Myocyte (in vitro differentiated cells): ENCODE data around the gene DRAXIN. TPM values are rescaled to one million over a fixed set of nuclear protein-coding genes. Genes with fewer than 3 reads are reported as not detected.

Source experiments
- DNase-seq: peaks from one replicate; pipeline ENCODE4 v3.0.0-alpha.2; 2012; ENCODE audit warnings: low read depth
- total RNA-seq: library from RNA; depleted of rRNA; stranded (reverse); fragments of >200 nt; gene quantifications from 2 replicates; pipeline ENCODE4 v1.2.3, GENCODE V29; 2014

DRAXIN gene
- total RNA-seq, 1 donor from 2014 or later, result 0.53 TPM

GRCh38 chr1:11759791-11760190 lies 68.3 kb downstream of the DRAXIN start:
- no peak for DNase-seq

- DNase-seq, result no peak
These were observed 69.8 kb downstream of the DRAXIN start for GRCh38 chr1:11761285-11761684.

- DNase-seq, result no peak
These were observed 70.5 kb downstream of the DRAXIN start, which contains the start of gene C1orf167 for GRCh38 chr1:11761988-11762406. C1orf167 (plus strand) TSS chr1:11762193; CDS start chr1:11764401, 2,208 bp downstream.

- DNase-seq, result no peak
These were observed 72.6 kb downstream of the DRAXIN start for GRCh38 chr1:11764115-11764514.

- DNase-seq, result no peak
These were observed 73.0 kb downstream of the DRAXIN start for GRCh38 chr1:11764519-11764918.

GRCh38 chr1:11765661-11766428 lies 74.3 kb downstream of the DRAXIN start:
- DNase-seq, result no peak

- no peak for DNase-seq
These were observed 74.9 kb downstream of the DRAXIN start for GRCh38 chr1:11766429-11766776.

- DNase-seq, result peak; percentile 14
These were observed 76.6 kb downstream of the DRAXIN start for GRCh38 chr1:11767922-11768704.

- peak; percentile 36 for DNase-seq
These were observed 77.3 kb downstream of the DRAXIN start for GRCh38 chr1:11768821-11769220.

- DNase-seq, result no peak
These were observed 77.8 kb downstream of the DRAXIN start for GRCh38 chr1:11769274-11769673.

- no peak for DNase-seq
These were observed 78.5 kb downstream of the DRAXIN start for GRCh38 chr1:11770011-11770410.

- no peak for DNase-seq
These were observed 80.1 kb downstream of the DRAXIN start for GRCh38 chr1:11771481-11772043.

GRCh38 chr1:11772458-11772857 lies 80.9 kb downstream of the DRAXIN start:
- no peak for DNase-seq

GRCh38 chr1:11774753-11775152 lies 83.2 kb downstream of the DRAXIN start:
- DNase-seq, result no peak

Other genes starting within 250 kb of the DRAXIN start
- gene DISP3, start 212.6 kb upstream of the DRAXIN start, total RNA-seq, result 0.08 TPM in 1 of 2 replicates, not detected in the other
- 1.0 TPM in 1 of 2 replicates, not detected in the other for gene FBXO2, start 37.3 kb upstream of the DRAXIN start, total RNA-seq
- gene FBXO44, start 36.8 kb upstream of the DRAXIN start, total RNA-seq, result 5.0 and 6.8 TPM in 2 replicates
- gene FBXO6, start 27.5 kb upstream of the DRAXIN start, total RNA-seq, result 3.0 and 4.3 TPM in 2 replicates
- 52.8 and 53.3 TPM in 2 replicates for gene MAD2L2, start 10.6 kb upstream of the DRAXIN start, total RNA-seq
- 34.1 and 44.5 TPM in 2 replicates for gene AGTRAP, start 44.4 kb downstream of the DRAXIN start, total RNA-seq
- 4.8 and 5.1 TPM in 2 replicates for gene C1orf167, start 70.5 kb downstream of the DRAXIN start, total RNA-seq
- gene MTHFR, start 114.3 kb downstream of the DRAXIN start, total RNA-seq, result 32.5 and 39.6 TPM in 2 replicates
- 16.0 and 22.2 TPM in 2 replicates for gene CLCN6, start 114.5 kb downstream of the DRAXIN start, total RNA-seq
- 0.47 and 1.3 TPM in 2 replicates for gene NPPA, start 156.1 kb downstream of the DRAXIN start, total RNA-seq
- not detected in 2 replicates for gene NPPB, start 167.2 kb downstream of the DRAXIN start, total RNA-seq
- 102 and 105 TPM in 2 replicates for gene KIAA2013, start 234.7 kb downstream of the DRAXIN start, total RNA-seq
- gene PLOD1, start 243.0 kb downstream of the DRAXIN start, total RNA-seq, result 144 and 152 TPM in 2 replicates